ENCODE results near the gene MAML3. TPM values are rescaled to one million over a fixed set of nuclear protein-coding genes. Genes with fewer than 3 reads are reported as not detected.

MAML3 gene
- total and polyA plus RNA-seq, 2 experiments from 2014 or later: 1.7 to 6.5 TPM

GRCh38 chr4:140081641-140082390 is 72.2 kb downstream of the MAML3 start:
- H3K36me3 Mint-ChIP-seq (ENCODE audit: low read depth): no peaks in the 10 kb centered on the region
- Histone ChIP-seq H3K4me1 (ENCODE audit: insufficient read depth) (peaks cover 63% of the 10 kb centered on the region), H3F3A (replicated peaks; ENCODE audit: low read depth) (no peaks in the 10 kb centered on the region), H3K79me2 (replicated peaks; ENCODE audit: insufficient read depth) (no peaks in the 10 kb centered on the region), H3K36me3 (ENCODE audit: insufficient read depth) (no peaks in the 10 kb centered on the region), H3K4me3 (no peak overlapping the region), H2AFZ (no peak overlapping the region), H3K9me2 (ENCODE audit: insufficient read depth) (no peaks in the 10 kb centered on the region), H3K4me2 (no peak overlapping the region), H4K20me1 (replicated peaks; ENCODE audit: insufficient read depth) (no peaks in the 10 kb centered on the region), H3K27me3 (ENCODE audit: insufficient read depth) (no peaks in the 10 kb centered on the region), H3K27ac (ENCODE audit: low read depth) (peak overlapping the region; percentile 43)
- no peak for DNase-seq (ENCODE audit: low spot score)
- TF ChIP-seq STAT1 (IDR thresholded peaks at IDR 0.05; ENCODE audit: unreplicated experiment): no peak
- TF ChIP-seq ZNF114 (CRISPR knock-in tag; IDR thresholded peaks at IDR 0.05): no peak
- no peak for TF ChIP-seq EZH2phosphoT487 (IDR thresholded peaks at IDR 0.05; ENCODE audit: unreplicated experiment)
- TF ChIP-seq ETS1 (IDR thresholded peaks at IDR 0.05): no peak
- no peak for TF ChIP-seq POLR2AphosphoS5 (IDR thresholded peaks at IDR 0.05; ENCODE audit: low read depth)
- TF ChIP-seq EZH2 (IDR thresholded peaks at IDR 0.05; ENCODE audit: low read depth, unreplicated experiment): no peak
- TF ChIP-seq, protein P1, sequence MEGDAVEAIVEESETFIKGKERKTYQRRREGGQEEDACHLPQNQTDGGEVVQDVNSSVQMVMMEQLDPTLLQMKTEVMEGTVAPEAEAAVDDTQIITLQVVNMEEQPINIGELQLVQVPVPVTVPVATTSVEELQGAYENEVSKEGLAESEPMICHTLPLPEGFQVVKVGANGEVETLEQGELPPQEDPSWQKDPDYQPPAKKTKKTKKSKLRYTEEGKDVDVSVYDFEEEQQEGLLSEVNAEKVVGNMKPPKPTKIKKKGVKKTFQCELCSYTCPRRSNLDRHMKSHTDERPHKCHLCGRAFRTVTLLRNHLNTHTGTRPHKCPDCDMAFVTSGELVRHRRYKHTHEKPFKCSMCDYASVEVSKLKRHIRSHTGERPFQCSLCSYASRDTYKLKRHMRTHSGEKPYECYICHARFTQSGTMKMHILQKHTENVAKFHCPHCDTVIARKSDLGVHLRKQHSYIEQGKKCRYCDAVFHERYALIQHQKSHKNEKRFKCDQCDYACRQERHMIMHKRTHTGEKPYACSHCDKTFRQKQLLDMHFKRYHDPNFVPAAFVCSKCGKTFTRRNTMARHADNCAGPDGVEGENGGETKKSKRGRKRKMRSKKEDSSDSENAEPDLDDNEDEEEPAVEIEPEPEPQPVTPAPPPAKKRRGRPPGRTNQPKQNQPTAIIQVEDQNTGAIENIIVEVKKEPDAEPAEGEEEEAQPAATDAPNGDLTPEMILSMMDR (conservative IDR thresholded peaks at IDR 0.05; ENCODE audit: low read depth in 2 of 2): no peak
- TF ChIP-seq, protein P2, sequence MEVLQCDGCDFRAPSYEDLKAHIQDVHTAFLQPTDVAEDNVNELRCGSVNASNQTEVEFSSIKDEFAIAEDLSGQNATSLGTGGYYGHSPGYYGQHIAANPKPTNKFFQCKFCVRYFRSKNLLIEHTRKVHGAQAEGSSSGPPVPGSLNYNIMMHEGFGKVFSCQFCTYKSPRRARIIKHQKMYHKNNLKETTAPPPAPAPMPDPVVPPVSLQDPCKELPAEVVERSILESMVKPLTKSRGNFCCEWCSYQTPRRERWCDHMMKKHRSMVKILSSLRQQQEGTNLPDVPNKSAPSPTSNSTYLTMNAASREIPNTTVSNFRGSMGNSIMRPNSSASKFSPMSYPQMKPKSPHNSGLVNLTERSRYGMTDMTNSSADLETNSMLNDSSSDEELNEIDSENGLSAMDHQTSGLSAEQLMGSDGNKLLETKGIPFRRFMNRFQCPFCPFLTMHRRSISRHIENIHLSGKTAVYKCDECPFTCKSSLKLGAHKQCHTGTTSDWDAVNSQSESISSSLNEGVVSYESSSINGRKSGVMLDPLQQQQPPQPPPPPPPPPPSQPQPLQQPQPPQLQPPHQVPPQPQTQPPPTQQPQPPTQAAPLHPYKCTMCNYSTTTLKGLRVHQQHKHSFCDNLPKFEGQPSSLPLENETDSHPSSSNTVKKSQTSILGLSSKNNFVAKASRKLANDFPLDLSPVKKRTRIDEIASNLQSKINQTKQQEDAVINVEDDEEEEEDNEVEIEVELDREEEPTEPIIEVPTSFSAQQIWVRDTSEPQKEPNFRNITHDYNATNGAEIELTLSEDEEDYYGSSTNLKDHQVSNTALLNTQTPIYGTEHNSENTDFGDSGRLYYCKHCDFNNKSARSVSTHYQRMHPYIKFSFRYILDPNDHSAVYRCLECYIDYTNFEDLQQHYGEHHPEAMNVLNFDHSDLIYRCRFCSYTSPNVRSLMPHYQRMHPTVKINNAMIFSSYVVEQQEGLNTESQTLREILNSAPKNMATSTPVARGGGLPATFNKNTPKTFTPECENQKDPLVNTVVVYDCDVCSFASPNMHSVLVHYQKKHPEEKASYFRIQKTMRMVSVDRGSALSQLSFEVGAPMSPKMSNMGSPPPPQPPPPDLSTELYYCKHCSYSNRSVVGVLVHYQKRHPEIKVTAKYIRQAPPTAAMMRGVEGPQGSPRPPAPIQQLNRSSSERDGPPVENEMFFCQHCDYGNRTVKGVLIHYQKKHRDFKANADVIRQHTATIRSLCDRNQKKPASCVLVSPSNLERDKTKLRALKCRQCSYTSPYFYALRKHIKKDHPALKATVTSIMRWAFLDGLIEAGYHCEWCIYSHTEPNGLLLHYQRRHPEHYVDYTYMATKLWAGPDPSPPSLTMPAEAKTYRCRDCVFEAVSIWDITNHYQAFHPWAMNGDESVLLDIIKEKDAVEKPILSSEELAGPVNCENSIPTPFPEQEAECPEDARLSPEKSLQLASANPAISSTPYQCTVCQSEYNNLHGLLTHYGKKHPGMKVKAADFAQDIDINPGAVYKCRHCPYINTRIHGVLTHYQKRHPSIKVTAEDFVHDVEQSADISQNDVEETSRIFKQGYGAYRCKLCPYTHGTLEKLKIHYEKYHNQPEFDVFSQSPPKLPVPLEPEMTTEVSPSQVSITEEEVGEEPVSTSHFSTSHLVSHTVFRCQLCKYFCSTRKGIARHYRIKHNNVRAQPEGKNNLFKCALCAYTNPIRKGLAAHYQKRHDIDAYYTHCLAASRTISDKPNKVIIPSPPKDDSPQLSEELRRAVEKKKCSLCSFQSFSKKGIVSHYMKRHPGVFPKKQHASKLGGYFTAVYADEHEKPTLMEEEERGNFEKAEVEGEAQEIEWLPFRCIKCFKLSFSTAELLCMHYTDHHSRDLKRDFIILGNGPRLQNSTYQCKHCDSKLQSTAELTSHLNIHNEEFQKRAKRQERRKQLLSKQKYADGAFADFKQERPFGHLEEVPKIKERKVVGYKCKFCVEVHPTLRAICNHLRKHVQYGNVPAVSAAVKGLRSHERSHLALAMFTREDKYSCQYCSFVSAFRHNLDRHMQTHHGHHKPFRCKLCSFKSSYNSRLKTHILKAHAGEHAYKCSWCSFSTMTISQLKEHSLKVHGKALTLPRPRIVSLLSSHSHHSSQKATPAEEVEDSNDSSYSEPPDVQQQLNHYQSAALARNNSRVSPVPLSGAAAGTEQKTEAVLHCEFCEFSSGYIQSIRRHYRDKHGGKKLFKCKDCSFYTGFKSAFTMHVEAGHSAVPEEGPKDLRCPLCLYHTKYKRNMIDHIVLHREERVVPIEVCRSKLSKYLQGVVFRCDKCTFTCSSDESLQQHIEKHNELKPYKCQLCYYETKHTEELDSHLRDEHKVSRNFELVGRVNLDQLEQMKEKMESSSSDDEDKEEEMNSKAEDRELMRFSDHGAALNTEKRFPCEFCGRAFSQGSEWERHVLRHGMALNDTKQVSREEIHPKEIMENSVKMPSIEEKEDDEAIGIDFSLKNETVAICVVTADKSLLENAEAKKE (CRISPR knock-in tag; IDR thresholded peaks at IDR 0.05): no peak
- peaks cover 4% of the 10 kb centered on the region for H3K27me3 Mint-ChIP-seq (ENCODE audit: insufficient read depth, low read depth, poor library complexity)
- peaks cover 66% of the 10 kb centered on the region for H3K4me1 Mint-ChIP-seq
- peak; percentile 35 for ATAC-seq
- no peak overlapping the region for H3K4me3 Mint-ChIP-seq
- H3K9me3 Mint-ChIP-seq: no peaks in the 10 kb centered on the region
- 0 out of 2 replicates have a peak overlapping the region, but pooled peaks have one; percentile 21 for H3K27ac Mint-ChIP-seq
